Endothelial cell of umbilical vein (primary cell): ENCODE measurements around the gene ARID1B. TPM values are rescaled to one million over a fixed set of nuclear protein-coding genes. Genes with fewer than 3 reads are reported as not detected.
A peak's percentile ranks its signal among the peaks of the same experiment; 100 is the strongest.

ENCODE experiments used
- BruUV-seq: library from RNA; stranded (reverse); fragments of 400-500 nt; replicated peaks from 2 replicates; lab custom pipeline; 2021; lab: Mats Ljungman, UMichigan
- CTCF ChIA-PET: fragments of 300-600, 350-600 bp; sonication (Branson Sonifier 250); formaldehyde crosslinking; loops from one replicate; lab custom pipeline; 2021; ENCODE audit warnings: antibody characterized with exemption, inconsistent platforms; lab: Charles Lee
- POLR2A ChIA-PET: fragments of 300-600, 350-600 bp; sonication (Branson Sonifier 250); formaldehyde crosslinking; loops from one replicate; lab custom pipeline; 2021; ENCODE audit warnings: antibody characterized with exemption, inconsistent platforms; lab: Charles Lee
- DNase-seq: peaks from one replicate; pipeline ENCODE4 v3.0.0-alpha.2; 2011; ENCODE audit warnings: low read depth, low spot score
- FAIRE-seq: peaks from 2 replicates; lab custom pipeline; 2011; peaks lifted over from hg19 to GRCh38; lab: Jason Lieb, UNC
- H2AFZ ChIP-seq: 2 replicates; pipeline ENCODE4 v1.6.0; 2012; ENCODE audit warnings: low read depth, low read length, control low read depth, inconsistent platforms
- H3K27ac ChIP-seq: 2 replicates; pipeline ENCODE4 v1.5.1; 2011; ENCODE audit warnings: low read depth, mild to moderate bottlenecking, control low read depth, low read length, moderate library complexity; ENCODE audit not compliant: insufficient read depth
- H3K27me3 ChIP-seq, 2 experiments: 2 replicates each; pipeline versions ENCODE4 v1.6.0 to v1.6.1; 2011; ENCODE audit warnings: low read length in 2 of 2, mixed read lengths in 1 of 2; ENCODE audit not compliant: control insufficient read depth in 2 of 2, insufficient read depth in 2 of 2
- H3K36me3 ChIP-seq, 2 experiments: 2 replicates in 1 of 2; 3 replicates in 1 of 2; pipeline ENCODE4 v1.5.1; 2011; ENCODE audit warnings: low read length in 2 of 2, mild to moderate bottlenecking in 1 of 2, moderate library complexity in 1 of 2; ENCODE audit not compliant: control insufficient read depth in 2 of 2, insufficient read depth in 2 of 2; ENCODE audit errors: extremely low read depth in 1 of 2
- H3K4me1 ChIP-seq: 3 replicates; pipeline ENCODE4 v1.5.1; 2011; ENCODE audit warnings: mild to moderate bottlenecking, low read length; ENCODE audit not compliant: control insufficient read depth, insufficient read depth; ENCODE audit errors: extremely low read depth
- H3K4me2 ChIP-seq: 2 replicates; pipeline ENCODE4 v1.6.1; 2011; ENCODE audit warnings: low read length, control low read depth, mixed read lengths; ENCODE audit not compliant: insufficient read depth
- H3K4me3 ChIP-seq, 3 experiments: fragments of 200-600 bp in 1 of 3; sonication (generic), shearing (Covaris generic) in 1 of 3; replicated peaks in 1 of 3; 2 replicates each; pipeline ENCODE4 v1.5.1; 2011 to 2016; ENCODE audit warnings: control low read depth in 3 of 3, low read length in 3 of 3, mild to moderate bottlenecking in 2 of 3, inconsistent platforms in 1 of 3, low read depth in 1 of 3, moderate library complexity in 1 of 3; ENCODE audit not compliant: insufficient read depth in 1 of 3
- H3K79me2 ChIP-seq: 2 replicates; pipeline ENCODE4 v1.6.0; 2012; ENCODE audit warnings: low read length, inconsistent platforms; ENCODE audit not compliant: control insufficient read depth, insufficient read depth
- H3K9ac ChIP-seq: replicated peaks from 2 replicates; pipeline ENCODE3; 2011; ENCODE audit warnings: low read length, control low read depth; ENCODE audit not compliant: insufficient read depth; ENCODE audit errors: extremely low read depth
- H3K9me1 ChIP-seq: replicated peaks from 3 replicates; pipeline ENCODE4 v1.6.0; 2011; ENCODE audit warnings: mild to moderate bottlenecking, low read length; ENCODE audit not compliant: control insufficient read depth, insufficient read depth; ENCODE audit errors: extremely low read depth
- H3K9me3 ChIP-seq: replicated peaks from 2 replicates; pipeline ENCODE4 v1.5.1; 2012; ENCODE audit warnings: low read length, inconsistent platforms; ENCODE audit not compliant: control insufficient read depth, insufficient read depth
- H4K20me1 ChIP-seq: replicated peaks from 2 replicates; pipeline ENCODE3; 2011; ENCODE audit warnings: mild to moderate bottlenecking, low read length; ENCODE audit not compliant: control insufficient read depth, insufficient read depth; ENCODE audit errors: extremely low read depth
- EZH2 ChIP-seq: IDR thresholded peaks from 2 replicates; pipeline ENCODE4 v1.6.1; 2012; ENCODE audit warnings: borderline replicate concordance, low read depth, mild to moderate bottlenecking, moderate library complexity, low read length, inconsistent platforms; ENCODE audit not compliant: severe bottlenecking
- FOS ChIP-seq: IDR thresholded peaks from 2 replicates; pipeline ENCODE4 v1.6.1; 2011; ENCODE audit warnings: mild to moderate bottlenecking, low read length, moderate library complexity, borderline replicate concordance; ENCODE audit not compliant: insufficient read depth
- GATA2 ChIP-seq: IDR thresholded peaks from 2 replicates; pipeline ENCODE4 v1.7.0; 2011; ENCODE audit warnings: low read depth, mild to moderate bottlenecking, moderate library complexity, mixed read lengths, low read length; ENCODE audit not compliant: insufficient read length, insufficient read depth
- MAX ChIP-seq: IDR thresholded peaks from 2 replicates; pipeline ENCODE4 v1.6.1; 2011; ENCODE audit not compliant: insufficient read depth, insufficient read length
- MYC ChIP-seq: IDR thresholded peaks from one replicate; pipeline ENCODE4 v1.6.1; 2011; ENCODE audit warnings: mild to moderate bottlenecking, low read depth, low read length
- POLR2A ChIP-seq: IDR thresholded peaks from 2 replicates; pipeline ENCODE4 v1.6.1; 2012; ENCODE audit warnings: low read depth, mild to moderate bottlenecking, control low read depth, low read length
- POLR2AphosphoS5 ChIP-seq: IDR thresholded peaks from 2 replicates; pipeline ENCODE4 v1.6.1; 2012; ENCODE audit warnings: low read depth, mild to moderate bottlenecking, control low read depth, low read length, moderate library complexity; ENCODE audit not compliant: insufficient read depth
- dilution Hi-C: fragments of 300-500 bp; cut with MboI; formaldehyde crosslinking; loops from one replicate; pipeline ENCODE4 v1.15.0; 2019; ENCODE audit warnings: low sequenced_read_pairs; ENCODE audit not compliant: extremely low pct_ligation_motif_present
- intact Hi-C: fragments of 100-400 bp; cut with micrococcal nuclease; formaldehyde crosslinking; loops from one replicate; pipeline ENCODE4 v1.10.0; 2022
- polyA plus RNA-seq, 4 experiments: library from polyadenylated mRNA; depleted of rRNA in 3 of 4; stranded (reverse) in 3 of 4; unstranded in 1 of 4; fragments of >200 nt; gene quantifications; 2 replicates each; pipeline versions ENCODE4 v1.2.1 to v1.2.3, GENCODE V29; 2011 to 2012; ENCODE audit warnings: missing spikeins in 1 of 4
- total RNA-seq: library from RNA; stranded (reverse); gene quantifications from 2 replicates; pipeline ENCODE4 v1.2.3, GENCODE V29; 2021
- TF ChIP-seq, protein P1 (sequence below), 2 donors: IDR thresholded peaks; 1 replicate in 1 of 2; 2 replicates in 1 of 2; pipeline ENCODE4 v1.5.1; 2011; ENCODE audit warnings: low read length in 2 of 2, mild to moderate bottlenecking in 2 of 2, moderate library complexity in 2 of 2, control low read depth in 1 of 2, inconsistent platforms in 1 of 2, low read depth in 1 of 2; ENCODE audit not compliant: insufficient read depth in 1 of 2; ENCODE audit errors: extremely low read depth in 1 of 2

The ARID1B gene
- total and polyA plus RNA-seq, 2 donors (not counting 3 experiments of a cell fraction or from before 2014, with no cell fraction given) = 21.8 to 89.5 TPM

- DNase-seq (no peak), FAIRE-seq (no peak)
- Histone ChIP-seq H3K27me3 (no peaks in the 10 kb centered on the region), H3K27ac (no peak overlapping the region), H4K20me1 (peaks cover 10% of the 10 kb centered on the region), H3K9me3 (no peaks in the 10 kb centered on the region), H2AFZ (no peak overlapping the region), H3K36me3 (no peaks in the 10 kb centered on the region), H3K4me1 (peaks cover 11% of the 10 kb centered on the region), H3K79me2 (peaks cover 83% of the 10 kb centered on the region), H3K9ac (no peak overlapping the region), H3K9me1 (no peaks in the 10 kb centered on the region), H3K4me3 (no peak overlapping the region), H3K4me2 (no peak overlapping the region)
- TF ChIP-seq MYC (no peak), EZH2 (no peak)
- POLR2A ChIA-PET = no interaction called here
- dilution Hi-C loops = no loop called here
- intact Hi-C loops = no loop called here
- no TSS peak for BruUV-seq
- CTCF ChIA-PET = no interaction called here
Observed at GRCh38 chr6:156830126-156830525, 52.9 kb downstream of the ARID1B start.

- FAIRE-seq = no peak
- Histone ChIP-seq H3K9me1 (no peaks in the 10 kb centered on the region), H3K79me2 (peaks cover 69% of the 10 kb centered on the region), H4K20me1 (peaks cover 10% of the 10 kb centered on the region), H3K4me3 (no peak overlapping the region), H3K36me3 (no peaks in the 10 kb centered on the region), H3K9ac (no peak overlapping the region), H3K27ac (no peak overlapping the region), H3K4me2 (no peak overlapping the region), H2AFZ (no peak overlapping the region), H3K9me3 (no peaks in the 10 kb centered on the region), H3K4me1 (peaks cover 11% of the 10 kb centered on the region), H3K27me3 (no peaks in the 10 kb centered on the region)
- no peak for TF ChIP-seq POLR2AphosphoS5
- TF ChIP-seq MAX = no peak
- no peak for TF ChIP-seq POLR2A
- no peak for TF ChIP-seq FOS
- no peak for TF ChIP-seq GATA2
- TF ChIP-seq, protein P1, sequence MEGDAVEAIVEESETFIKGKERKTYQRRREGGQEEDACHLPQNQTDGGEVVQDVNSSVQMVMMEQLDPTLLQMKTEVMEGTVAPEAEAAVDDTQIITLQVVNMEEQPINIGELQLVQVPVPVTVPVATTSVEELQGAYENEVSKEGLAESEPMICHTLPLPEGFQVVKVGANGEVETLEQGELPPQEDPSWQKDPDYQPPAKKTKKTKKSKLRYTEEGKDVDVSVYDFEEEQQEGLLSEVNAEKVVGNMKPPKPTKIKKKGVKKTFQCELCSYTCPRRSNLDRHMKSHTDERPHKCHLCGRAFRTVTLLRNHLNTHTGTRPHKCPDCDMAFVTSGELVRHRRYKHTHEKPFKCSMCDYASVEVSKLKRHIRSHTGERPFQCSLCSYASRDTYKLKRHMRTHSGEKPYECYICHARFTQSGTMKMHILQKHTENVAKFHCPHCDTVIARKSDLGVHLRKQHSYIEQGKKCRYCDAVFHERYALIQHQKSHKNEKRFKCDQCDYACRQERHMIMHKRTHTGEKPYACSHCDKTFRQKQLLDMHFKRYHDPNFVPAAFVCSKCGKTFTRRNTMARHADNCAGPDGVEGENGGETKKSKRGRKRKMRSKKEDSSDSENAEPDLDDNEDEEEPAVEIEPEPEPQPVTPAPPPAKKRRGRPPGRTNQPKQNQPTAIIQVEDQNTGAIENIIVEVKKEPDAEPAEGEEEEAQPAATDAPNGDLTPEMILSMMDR (IDR thresholded peaks at IDR 0.05; ENCODE audit: extremely low read depth in 1 of 2, insufficient read depth in 1 of 2, low read depth in 1 of 2, low read length in 2 of 2) = no peak
- no peak for TF ChIP-seq EZH2
- no peak for TF ChIP-seq MYC
- dilution Hi-C loops (no loop called here), intact Hi-C loops (no loop called here)
- ChIA-PET CTCF (no interaction called here), POLR2A (no interaction called here)
- no TSS peak for BruUV-seq
- DNase-seq = peak; percentile 46
Observed at GRCh38 chr6:156832231-156832647, 55.1 kb downstream of the ARID1B start.
